Neural progenitor cell (in vitro differentiated cells): ENCODE results near the gene ATG9A.

Source experiments
- EZH2 ChIP-seq: fragments of 200-600 bp; sonication (generic); IDR thresholded peaks from 2 replicates; pipeline ENCODE4 v1.6.1; 2017; ENCODE audit warnings: antibody characterized with exemption, mild to moderate bottlenecking, moderate library complexity
- EZH2phosphoT487 ChIP-seq: fragments of 200-600 bp; sonication (generic); IDR thresholded peaks from 2 replicates; pipeline ENCODE4 v1.6.1; 2017; ENCODE audit warnings: antibody characterized with exemption
- TF ChIP-seq, protein P1 (sequence below): fragments of 200-600 bp; sonication (generic); IDR thresholded peaks from 2 replicates; pipeline ENCODE4 v1.5.1; 2017; ENCODE audit warnings: antibody characterized with exemption, mild to moderate bottlenecking

GRCh38 chr2:219204425-219205164 lies 24.8 kb downstream of the ATG9A start:
- TF ChIP-seq, protein P1, sequence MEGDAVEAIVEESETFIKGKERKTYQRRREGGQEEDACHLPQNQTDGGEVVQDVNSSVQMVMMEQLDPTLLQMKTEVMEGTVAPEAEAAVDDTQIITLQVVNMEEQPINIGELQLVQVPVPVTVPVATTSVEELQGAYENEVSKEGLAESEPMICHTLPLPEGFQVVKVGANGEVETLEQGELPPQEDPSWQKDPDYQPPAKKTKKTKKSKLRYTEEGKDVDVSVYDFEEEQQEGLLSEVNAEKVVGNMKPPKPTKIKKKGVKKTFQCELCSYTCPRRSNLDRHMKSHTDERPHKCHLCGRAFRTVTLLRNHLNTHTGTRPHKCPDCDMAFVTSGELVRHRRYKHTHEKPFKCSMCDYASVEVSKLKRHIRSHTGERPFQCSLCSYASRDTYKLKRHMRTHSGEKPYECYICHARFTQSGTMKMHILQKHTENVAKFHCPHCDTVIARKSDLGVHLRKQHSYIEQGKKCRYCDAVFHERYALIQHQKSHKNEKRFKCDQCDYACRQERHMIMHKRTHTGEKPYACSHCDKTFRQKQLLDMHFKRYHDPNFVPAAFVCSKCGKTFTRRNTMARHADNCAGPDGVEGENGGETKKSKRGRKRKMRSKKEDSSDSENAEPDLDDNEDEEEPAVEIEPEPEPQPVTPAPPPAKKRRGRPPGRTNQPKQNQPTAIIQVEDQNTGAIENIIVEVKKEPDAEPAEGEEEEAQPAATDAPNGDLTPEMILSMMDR: no peak
- TF ChIP-seq EZH2phosphoT487 (no peak), EZH2 (no peak)
